ENCODE results near the gene ERGIC2.
"Not testable (repeated sequence)": the region's sequence is repeated elsewhere in the genome, so short reads cannot be mapped to it uniquely, and the experiment has no call there.

ERGIC2 gene

GRCh38 chr12:29290475-29290874 is 90.5 kb downstream of the ERGIC2 start:
- not testable (repeated sequence) for DNase-seq

GRCh38 chr12:29288031-29288430 is 92.9 kb downstream of the ERGIC2 start:
- DNase-seq, result no peak

GRCh38 chr12:29287622-29288021 is 93.3 kb downstream of the ERGIC2 start:
- no peak for DNase-seq
